K562 (cell line): ENCODE results near the gene CFAP52. TPM values are rescaled to one million over a fixed set of nuclear protein-coding genes. Genes with fewer than 3 reads are reported as not detected.

Experiments used
- ATAC-seq: fragments of 200-7000 bp; cut with Tn5 transposase; 3 replicates; pipeline ENCODE4 v1.9.1; 2020; ENCODE audit warnings: moderate library complexity
- BruUV-seq: library from RNA; stranded (reverse); fragments of 400-500 nt; replicated peaks from 2 replicates; lab custom pipeline; 2021; lab: Mats Ljungman, UMichigan
- CTCF ChIA-PET: fragments of 300-600 bp; formaldehyde crosslinking; extraction: SDS; loops from one replicate; lab custom pipeline; 2021; ENCODE audit warnings: low intra/inter-chr PET ratio; lab: Yijun Ruan, JAX
- POLR2A ChIA-PET: fragments of 300-600, 350-650 bp; sonication (Branson Sonifier 250); formaldehyde crosslinking; extraction: SDS; loops from one replicate; lab custom pipeline; 2021; ENCODE audit warnings: antibody characterized with exemption, inconsistent platforms; lab: Yijun Ruan, JAX
- DNase-seq, 4 experiments: peaks; one replicate each; pipeline versions ENCODE4 v3.0.0 to v3.0.0-alpha.2; 2011 to 2018; ENCODE audit warnings: low spot score in 3 of 4, mixed read lengths in 3 of 4; ENCODE audit errors: extremely low read depth in 1 of 4
- FAIRE-seq: peaks from 2 replicates; lab custom pipeline; 2011; peaks lifted over from hg19 to GRCh38; lab: Jason Lieb, UNC
- H2AFZ ChIP-seq: 2 replicates; pipeline ENCODE4 v1.6.0; 2011; ENCODE audit warnings: low read depth, low read length, control low read depth, inconsistent platforms
- H3K27ac ChIP-seq: fragments of 200-600 bp; 3 replicates; pipeline ENCODE4 v1.8.0; 2011; ENCODE audit warnings: low read depth, mild to moderate bottlenecking, control low read depth, inconsistent platforms, low read length, moderate library complexity, mixed read lengths; ENCODE audit errors: extremely low read depth
- H3K27me3 ChIP-seq, 2 experiments: fragments of 300-600 bp in 1 of 2; 2 replicates in 1 of 2; 3 replicates in 1 of 2; pipeline versions ENCODE4 v1.6.0 to v1.8.0; 2011; ENCODE audit warnings: inconsistent platforms in 2 of 2, low read length in 2 of 2, mild to moderate bottlenecking in 1 of 2, mixed read lengths in 1 of 2, moderate library complexity in 1 of 2; ENCODE audit not compliant: control insufficient read depth in 2 of 2, insufficient read depth in 2 of 2
- H3K36me3 ChIP-seq: fragments of 300-600 bp; 3 replicates; pipeline ENCODE4 v1.8.0; 2011; ENCODE audit warnings: mild to moderate bottlenecking, low read length, inconsistent platforms; ENCODE audit not compliant: control insufficient read depth, insufficient read depth
- H3K4me1 ChIP-seq, 2 experiments: fragments of 200-600 bp in 1 of 2; replicated peaks in 1 of 2; 2 replicates in 1 of 2; 3 replicates in 1 of 2; pipeline versions ENCODE4 v1.5.1 to v1.8.0; 2011; ENCODE audit warnings: inconsistent platforms in 2 of 2, low read length in 2 of 2, mild to moderate bottlenecking in 1 of 2, mixed read lengths in 1 of 2, moderate library complexity in 1 of 2; ENCODE audit not compliant: control insufficient read depth in 2 of 2, insufficient read depth in 2 of 2
- H3K4me2 ChIP-seq: 2 replicates; pipeline ENCODE4 v1.6.1; 2011; ENCODE audit warnings: low read length, control low read depth, inconsistent platforms, mixed read lengths; ENCODE audit not compliant: insufficient read depth
- H3K4me3 ChIP-seq: fragments of 200-600 bp; sonication (generic), shearing (Covaris generic); 2 replicates; pipeline ENCODE4 v1.5.1; 2016; ENCODE audit warnings: control low read depth, inconsistent platforms
- H3K79me2 ChIP-seq: fragments of 200-600 bp; 3 replicates; pipeline ENCODE4 v1.8.0; 2011; ENCODE audit warnings: low read length, inconsistent platforms; ENCODE audit not compliant: control insufficient read depth, insufficient read depth
- H3K9ac ChIP-seq, 2 experiments: 2 replicates each; pipeline versions ENCODE4 v1.6.0 to v1.6.1; 2011; ENCODE audit warnings: low read depth in 2 of 2, low read length in 2 of 2, control low read depth in 1 of 2, inconsistent platforms in 1 of 2, mild to moderate bottlenecking in 1 of 2, mixed read lengths in 1 of 2; ENCODE audit not compliant: insufficient read depth in 1 of 2
- H3K9me1 ChIP-seq: one replicate; pipeline ENCODE4 v1.6.0; 2011; ENCODE audit warnings: inconsistent platforms, mild to moderate bottlenecking, low read length, moderate library complexity; ENCODE audit not compliant: control insufficient read depth, insufficient read depth
- H3K9me3 ChIP-seq: replicated peaks from 2 replicates; pipeline ENCODE4 v1.5.1; 2011; ENCODE audit warnings: low read depth, low read length, inconsistent platforms; ENCODE audit not compliant: control insufficient read depth, insufficient read depth
- H4K20me1 ChIP-seq: replicated peaks from 2 replicates; pipeline ENCODE4 v1.6.1; 2011; ENCODE audit warnings: low read length, inconsistent platforms, mixed read lengths; ENCODE audit not compliant: control insufficient read depth, insufficient read depth
- GABPB1 ChIP-seq: sonication (generic); formaldehyde crosslinking; IDR thresholded peaks from 2 replicates; pipeline ENCODE4 v1.8.0; 2022; ENCODE audit warnings: mild to moderate bottlenecking, missing genetic modification reagents
- MED1 ChIP-seq: sonication (generic); formaldehyde crosslinking; IDR thresholded peaks from 2 replicates; pipeline ENCODE4 v1.8.1; 2023; ENCODE audit warnings: missing genetic modification reagents, borderline replicate concordance
- NFATC3 ChIP-seq: fragments of 450-650 bp; IDR thresholded peaks from 2 replicates; pipeline ENCODE4 v1.6.1; 2017; ENCODE audit warnings: mild to moderate bottlenecking
- WGBS: fragments of 100-300 bp; shearing (Covaris generic); methylation state at CpG from one replicate; pipeline ENCODE4 v1.1.6; 2016; ENCODE audit warnings: low coverage, mixed read lengths; ENCODE audit not compliant: insufficient coverage; ENCODE audit errors: missing lambda C conversion rate; 5-methylcytosine and 5-hydroxymethylcytosine counted together
- in situ Hi-C: fragments of 300-500 bp; cut with MboI; formaldehyde crosslinking; loops from 4 replicates; pipeline ENCODE4 v1.15.0; 2018; ENCODE audit warnings: inconsistent platforms, mixed read lengths
- intact Hi-C: fragments of 100-400 bp; cut with micrococcal nuclease; formaldehyde crosslinking; loops from 2 replicates; pipeline ENCODE4 v1.14.2; 2022
- polyA plus RNA-seq, 8 experiments: library from polyadenylated mRNA; depleted of rRNA in 4 of 8; stranded (reverse) in 5 of 8; unstranded in 3 of 8; fragments of >200 nt; fragmentation: Nextera tagmentation in 2 of 8; fragmentation: Illumina TruSeq in 1 of 8; extraction: Ambion mirVana in 2 of 8; extraction: Trizol in 1 of 8; gene quantifications; 2 replicates each; pipeline versions ENCODE4 v1.2.1 to v1.2.3, GENCODE V29; 2011 to 2014; ENCODE audit warnings: inconsistent platforms in 1 of 8, missing spikeins in 1 of 8
- total RNA-seq, 7 experiments: library from RNA; depleted of rRNA in 6 of 7; stranded (reverse); fragments of >200 nt in 6 of 7; fragmentation: Illumina TruSeq in 2 of 7; extraction: Trizol in 2 of 7; gene quantifications; 2 replicates each; pipeline versions ENCODE4 v1.2.1 to v1.2.3, GENCODE V29; 2011 to 2021; ENCODE audit warnings: low replicate concordance in 1 of 7
- TF ChIP-seq, protein P1 (sequence below): sonication (generic); formaldehyde crosslinking; IDR thresholded peaks from 2 replicates; pipeline ENCODE4 v1.9.0; 2022; ENCODE audit warnings: mild to moderate bottlenecking, missing genetic modification reagents
- TF ChIP-seq, protein P2 (sequence below): sonication (generic); formaldehyde crosslinking; IDR thresholded peaks from 2 replicates; pipeline ENCODE4 v1.9.0; 2022; ENCODE audit warnings: mild to moderate bottlenecking, missing genetic modification reagents
- TF ChIP-seq, protein P3 (sequence below): fragments of 200-600 bp; sonication (generic); IDR thresholded peaks from one replicate; pipeline ENCODE4 v1.6.1; 2012; ENCODE audit warnings: mild to moderate bottlenecking, low read depth, low read length, inconsistent platforms

CFAP52 gene
- total and polyA plus RNA-seq, 9 of the 15 experiments (the other 6 are each of a cell fraction or from before 2014, with no cell fraction given), result not detected

DNA sequence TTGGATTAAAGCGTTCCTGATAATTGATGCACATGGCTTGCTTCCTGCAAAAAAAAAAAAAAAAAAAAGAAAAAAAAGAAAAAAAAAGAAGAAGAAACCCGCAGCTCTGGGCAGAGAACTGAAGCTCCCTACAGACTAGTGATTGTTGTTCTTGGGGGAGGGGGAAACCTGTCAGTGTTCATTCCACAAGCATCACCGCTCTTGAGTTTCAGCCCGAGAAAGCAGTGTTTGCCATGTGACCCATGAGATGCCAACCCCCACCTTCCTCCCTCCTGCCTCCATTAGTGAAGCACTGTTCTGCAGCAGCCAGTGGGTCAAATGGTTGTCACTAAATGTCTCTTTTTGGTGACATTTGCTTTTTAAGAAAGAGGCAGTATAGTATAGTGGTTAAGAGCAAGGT is 70.6 kb downstream of the CFAP52 start:
- CTCF ChIA-PET, result no interaction called here
- no peaks in the 10 kb centered on the region for H3K9me1 ChIP-seq
- H4K20me1 ChIP-seq, result no peaks in the 10 kb centered on the region
- no peak overlapping the region for H3K4me2 ChIP-seq
- WGBS, result 10% methylated on average over 3 of the region's 4 CpGs
- intact Hi-C loops (no loop called here), in situ Hi-C loops (no loop called here)
- no peaks in the 10 kb centered on the region for H3K36me3 ChIP-seq
- H3K79me2 ChIP-seq, result no peaks in the 10 kb centered on the region
- POLR2A ChIA-PET, result no interaction called here
- FAIRE-seq, result no peak
- no peak for DNase-seq
- H3K27ac ChIP-seq, result no peak overlapping the region
- ATAC-seq, result no peak
- peaks cover 5 to 17% of the 10 kb centered on the region in 2 experiments for H3K27me3 ChIP-seq
- no peak overlapping the region for H3K4me3 ChIP-seq
- peaks cover 0 to 17% of the 10 kb centered on the region in 2 experiments; a peak in 2 of 5 replicates for H3K4me1 ChIP-seq
- no peaks in the 10 kb centered on the region for H3K9me3 ChIP-seq
- BruUV-seq, result no TSS peak
- H2AFZ ChIP-seq, result no peak overlapping the region
- H3K9ac ChIP-seq, result no peak overlapping the region
- TF ChIP-seq GABPB1 (CRISPR knock-in tag) (no peak), NFATC3 (no peak), MED1 (CRISPR knock-in tag) (no peak)
- TF ChIP-seq, protein P1, sequence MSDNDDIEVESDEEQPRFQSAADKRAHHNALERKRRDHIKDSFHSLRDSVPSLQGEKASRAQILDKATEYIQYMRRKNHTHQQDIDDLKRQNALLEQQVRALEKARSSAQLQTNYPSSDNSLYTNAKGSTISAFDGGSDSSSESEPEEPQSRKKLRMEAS (CRISPR knock-in tag), result no peak
- TF ChIP-seq, protein P2, sequence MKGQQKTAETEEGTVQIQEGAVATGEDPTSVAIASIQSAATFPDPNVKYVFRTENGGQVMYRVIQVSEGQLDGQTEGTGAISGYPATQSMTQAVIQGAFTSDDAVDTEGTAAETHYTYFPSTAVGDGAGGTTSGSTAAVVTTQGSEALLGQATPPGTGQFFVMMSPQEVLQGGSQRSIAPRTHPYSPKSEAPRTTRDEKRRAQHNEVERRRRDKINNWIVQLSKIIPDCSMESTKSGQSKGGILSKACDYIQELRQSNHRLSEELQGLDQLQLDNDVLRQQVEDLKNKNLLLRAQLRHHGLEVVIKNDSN (CRISPR knock-in tag), result no peak
- TF ChIP-seq, protein P3, sequence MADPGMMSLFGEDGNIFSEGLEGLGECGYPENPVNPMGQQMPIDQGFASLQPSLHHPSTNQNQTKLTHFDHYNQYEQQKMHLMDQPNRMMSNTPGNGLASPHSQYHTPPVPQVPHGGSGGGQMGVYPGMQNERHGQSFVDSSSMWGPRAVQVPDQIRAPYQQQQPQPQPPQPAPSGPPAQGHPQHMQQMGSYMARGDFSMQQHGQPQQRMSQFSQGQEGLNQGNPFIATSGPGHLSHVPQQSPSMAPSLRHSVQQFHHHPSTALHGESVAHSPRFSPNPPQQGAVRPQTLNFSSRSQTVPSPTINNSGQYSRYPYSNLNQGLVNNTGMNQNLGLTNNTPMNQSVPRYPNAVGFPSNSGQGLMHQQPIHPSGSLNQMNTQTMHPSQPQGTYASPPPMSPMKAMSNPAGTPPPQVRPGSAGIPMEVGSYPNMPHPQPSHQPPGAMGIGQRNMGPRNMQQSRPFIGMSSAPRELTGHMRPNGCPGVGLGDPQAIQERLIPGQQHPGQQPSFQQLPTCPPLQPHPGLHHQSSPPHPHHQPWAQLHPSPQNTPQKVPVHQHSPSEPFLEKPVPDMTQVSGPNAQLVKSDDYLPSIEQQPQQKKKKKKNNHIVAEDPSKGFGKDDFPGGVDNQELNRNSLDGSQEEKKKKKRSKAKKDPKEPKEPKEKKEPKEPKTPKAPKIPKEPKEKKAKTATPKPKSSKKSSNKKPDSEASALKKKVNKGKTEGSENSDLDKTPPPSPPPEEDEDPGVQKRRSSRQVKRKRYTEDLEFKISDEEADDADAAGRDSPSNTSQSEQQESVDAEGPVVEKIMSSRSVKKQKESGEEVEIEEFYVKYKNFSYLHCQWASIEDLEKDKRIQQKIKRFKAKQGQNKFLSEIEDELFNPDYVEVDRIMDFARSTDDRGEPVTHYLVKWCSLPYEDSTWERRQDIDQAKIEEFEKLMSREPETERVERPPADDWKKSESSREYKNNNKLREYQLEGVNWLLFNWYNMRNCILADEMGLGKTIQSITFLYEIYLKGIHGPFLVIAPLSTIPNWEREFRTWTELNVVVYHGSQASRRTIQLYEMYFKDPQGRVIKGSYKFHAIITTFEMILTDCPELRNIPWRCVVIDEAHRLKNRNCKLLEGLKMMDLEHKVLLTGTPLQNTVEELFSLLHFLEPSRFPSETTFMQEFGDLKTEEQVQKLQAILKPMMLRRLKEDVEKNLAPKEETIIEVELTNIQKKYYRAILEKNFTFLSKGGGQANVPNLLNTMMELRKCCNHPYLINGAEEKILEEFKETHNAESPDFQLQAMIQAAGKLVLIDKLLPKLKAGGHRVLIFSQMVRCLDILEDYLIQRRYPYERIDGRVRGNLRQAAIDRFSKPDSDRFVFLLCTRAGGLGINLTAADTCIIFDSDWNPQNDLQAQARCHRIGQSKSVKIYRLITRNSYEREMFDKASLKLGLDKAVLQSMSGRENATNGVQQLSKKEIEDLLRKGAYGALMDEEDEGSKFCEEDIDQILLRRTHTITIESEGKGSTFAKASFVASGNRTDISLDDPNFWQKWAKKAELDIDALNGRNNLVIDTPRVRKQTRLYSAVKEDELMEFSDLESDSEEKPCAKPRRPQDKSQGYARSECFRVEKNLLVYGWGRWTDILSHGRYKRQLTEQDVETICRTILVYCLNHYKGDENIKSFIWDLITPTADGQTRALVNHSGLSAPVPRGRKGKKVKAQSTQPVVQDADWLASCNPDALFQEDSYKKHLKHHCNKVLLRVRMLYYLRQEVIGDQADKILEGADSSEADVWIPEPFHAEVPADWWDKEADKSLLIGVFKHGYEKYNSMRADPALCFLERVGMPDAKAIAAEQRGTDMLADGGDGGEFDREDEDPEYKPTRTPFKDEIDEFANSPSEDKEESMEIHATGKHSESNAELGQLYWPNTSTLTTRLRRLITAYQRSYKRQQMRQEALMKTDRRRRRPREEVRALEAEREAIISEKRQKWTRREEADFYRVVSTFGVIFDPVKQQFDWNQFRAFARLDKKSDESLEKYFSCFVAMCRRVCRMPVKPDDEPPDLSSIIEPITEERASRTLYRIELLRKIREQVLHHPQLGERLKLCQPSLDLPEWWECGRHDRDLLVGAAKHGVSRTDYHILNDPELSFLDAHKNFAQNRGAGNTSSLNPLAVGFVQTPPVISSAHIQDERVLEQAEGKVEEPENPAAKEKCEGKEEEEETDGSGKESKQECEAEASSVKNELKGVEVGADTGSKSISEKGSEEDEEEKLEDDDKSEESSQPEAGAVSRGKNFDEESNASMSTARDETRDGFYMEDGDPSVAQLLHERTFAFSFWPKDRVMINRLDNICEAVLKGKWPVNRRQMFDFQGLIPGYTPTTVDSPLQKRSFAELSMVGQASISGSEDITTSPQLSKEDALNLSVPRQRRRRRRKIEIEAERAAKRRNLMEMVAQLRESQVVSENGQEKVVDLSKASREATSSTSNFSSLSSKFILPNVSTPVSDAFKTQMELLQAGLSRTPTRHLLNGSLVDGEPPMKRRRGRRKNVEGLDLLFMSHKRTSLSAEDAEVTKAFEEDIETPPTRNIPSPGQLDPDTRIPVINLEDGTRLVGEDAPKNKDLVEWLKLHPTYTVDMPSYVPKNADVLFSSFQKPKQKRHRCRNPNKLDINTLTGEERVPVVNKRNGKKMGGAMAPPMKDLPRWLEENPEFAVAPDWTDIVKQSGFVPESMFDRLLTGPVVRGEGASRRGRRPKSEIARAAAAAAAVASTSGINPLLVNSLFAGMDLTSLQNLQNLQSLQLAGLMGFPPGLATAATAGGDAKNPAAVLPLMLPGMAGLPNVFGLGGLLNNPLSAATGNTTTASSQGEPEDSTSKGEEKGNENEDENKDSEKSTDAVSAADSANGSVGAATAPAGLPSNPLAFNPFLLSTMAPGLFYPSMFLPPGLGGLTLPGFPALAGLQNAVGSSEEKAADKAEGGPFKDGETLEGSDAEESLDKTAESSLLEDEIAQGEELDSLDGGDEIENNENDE, result no peak
